GM12873 (cell line): Measurements from ENCODE around the gene ANAPC5.

Experiments
- TF ChIP-seq, protein P1 (sequence below): IDR thresholded peaks from 2 replicates; pipeline ENCODE4 v1.5.1; 2012; ENCODE audit warnings: low read depth, mild to moderate bottlenecking, moderate library complexity, low read length, control low read depth; ENCODE audit not compliant: insufficient read depth; ENCODE audit errors: missing control alignments

Gene ANAPC5

DNA sequence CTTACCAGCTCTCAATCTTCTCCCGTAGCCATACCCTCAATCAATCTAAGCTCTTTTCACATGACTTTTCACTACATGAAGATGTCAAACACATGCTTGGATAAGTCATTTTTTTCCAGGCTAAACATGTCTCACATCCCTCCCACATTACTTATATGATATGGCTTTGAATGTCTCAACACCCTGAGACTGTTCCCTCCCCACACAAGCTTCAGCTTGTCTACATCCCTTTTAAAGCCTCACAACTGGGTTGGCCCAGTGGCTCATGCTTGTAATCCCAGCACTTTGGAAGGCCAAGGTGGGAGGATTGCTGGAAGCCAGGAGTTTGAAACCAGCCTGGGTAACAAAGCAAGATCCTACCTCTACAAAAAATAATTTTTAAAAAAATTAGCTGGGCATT, 18.5 kb downstream of the ANAPC5 start:
- TF ChIP-seq, protein P1, sequence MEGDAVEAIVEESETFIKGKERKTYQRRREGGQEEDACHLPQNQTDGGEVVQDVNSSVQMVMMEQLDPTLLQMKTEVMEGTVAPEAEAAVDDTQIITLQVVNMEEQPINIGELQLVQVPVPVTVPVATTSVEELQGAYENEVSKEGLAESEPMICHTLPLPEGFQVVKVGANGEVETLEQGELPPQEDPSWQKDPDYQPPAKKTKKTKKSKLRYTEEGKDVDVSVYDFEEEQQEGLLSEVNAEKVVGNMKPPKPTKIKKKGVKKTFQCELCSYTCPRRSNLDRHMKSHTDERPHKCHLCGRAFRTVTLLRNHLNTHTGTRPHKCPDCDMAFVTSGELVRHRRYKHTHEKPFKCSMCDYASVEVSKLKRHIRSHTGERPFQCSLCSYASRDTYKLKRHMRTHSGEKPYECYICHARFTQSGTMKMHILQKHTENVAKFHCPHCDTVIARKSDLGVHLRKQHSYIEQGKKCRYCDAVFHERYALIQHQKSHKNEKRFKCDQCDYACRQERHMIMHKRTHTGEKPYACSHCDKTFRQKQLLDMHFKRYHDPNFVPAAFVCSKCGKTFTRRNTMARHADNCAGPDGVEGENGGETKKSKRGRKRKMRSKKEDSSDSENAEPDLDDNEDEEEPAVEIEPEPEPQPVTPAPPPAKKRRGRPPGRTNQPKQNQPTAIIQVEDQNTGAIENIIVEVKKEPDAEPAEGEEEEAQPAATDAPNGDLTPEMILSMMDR, result no peak

GRCh38 chr12:121331248-121331647, 21.0 kb downstream of the ANAPC5 start:
- TF ChIP-seq, protein P1, result no peak

DNA sequence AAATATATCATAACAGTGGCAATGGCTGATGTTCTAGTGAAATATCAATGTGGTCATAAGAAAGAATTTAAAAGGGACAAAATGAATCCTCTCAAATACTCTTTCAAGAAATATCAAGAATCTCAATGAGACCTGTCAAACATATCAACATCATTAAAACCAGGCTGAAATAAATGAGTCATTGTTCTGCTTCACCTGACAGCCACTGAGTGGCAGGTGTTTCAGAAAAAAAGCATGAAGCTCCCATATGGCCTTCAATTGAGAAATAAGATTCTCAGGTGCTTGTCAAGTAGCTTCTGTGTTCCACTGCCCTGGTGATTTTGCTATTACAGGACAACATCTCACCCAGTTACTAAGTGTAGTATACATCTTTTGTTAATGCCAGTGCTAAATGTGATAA, 21.5 kb downstream of the ANAPC5 start:
- TF ChIP-seq, protein P1, result no peak

DNA sequence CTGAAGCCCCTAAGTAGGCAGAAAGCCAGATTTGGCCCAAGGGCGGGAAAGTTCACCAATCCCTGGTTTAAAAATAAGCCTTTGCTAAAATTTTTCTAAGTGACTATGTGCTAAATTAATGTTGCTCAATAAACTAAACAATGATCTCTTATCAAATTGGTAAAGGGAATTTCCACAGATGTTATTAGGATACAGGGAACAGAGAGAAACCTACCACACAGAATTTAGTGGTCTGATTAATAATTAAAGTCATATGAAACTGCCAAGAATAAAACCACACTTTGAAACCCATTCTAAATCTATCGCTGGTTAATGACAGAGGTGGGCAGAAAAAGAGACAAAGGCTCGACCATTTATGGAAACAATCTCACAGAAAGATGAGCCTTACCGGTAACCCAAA, 22.0 kb downstream of the ANAPC5 start:
- TF ChIP-seq, protein P1, result no peak

DNA sequence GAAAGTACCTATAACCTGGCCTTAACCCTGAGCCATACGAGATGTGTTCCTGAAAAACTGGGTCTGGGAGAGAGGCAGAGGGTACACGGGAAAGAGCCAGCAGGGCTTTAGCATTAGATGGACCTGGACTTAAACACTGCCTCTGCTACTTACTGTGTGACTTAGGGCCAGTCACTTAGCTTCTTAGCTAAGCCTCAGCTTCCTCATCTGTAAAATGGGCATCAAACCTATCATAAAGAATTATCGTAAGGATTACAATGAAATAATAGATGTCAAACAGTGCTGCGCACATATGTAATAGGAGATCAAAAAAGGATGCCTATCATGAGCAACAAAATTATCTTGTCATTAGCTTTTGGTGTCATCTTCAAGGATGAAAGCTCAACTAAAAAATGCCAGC, 23.6 kb downstream of the ANAPC5 start:
- TF ChIP-seq, protein P1, result no peak

DNA sequence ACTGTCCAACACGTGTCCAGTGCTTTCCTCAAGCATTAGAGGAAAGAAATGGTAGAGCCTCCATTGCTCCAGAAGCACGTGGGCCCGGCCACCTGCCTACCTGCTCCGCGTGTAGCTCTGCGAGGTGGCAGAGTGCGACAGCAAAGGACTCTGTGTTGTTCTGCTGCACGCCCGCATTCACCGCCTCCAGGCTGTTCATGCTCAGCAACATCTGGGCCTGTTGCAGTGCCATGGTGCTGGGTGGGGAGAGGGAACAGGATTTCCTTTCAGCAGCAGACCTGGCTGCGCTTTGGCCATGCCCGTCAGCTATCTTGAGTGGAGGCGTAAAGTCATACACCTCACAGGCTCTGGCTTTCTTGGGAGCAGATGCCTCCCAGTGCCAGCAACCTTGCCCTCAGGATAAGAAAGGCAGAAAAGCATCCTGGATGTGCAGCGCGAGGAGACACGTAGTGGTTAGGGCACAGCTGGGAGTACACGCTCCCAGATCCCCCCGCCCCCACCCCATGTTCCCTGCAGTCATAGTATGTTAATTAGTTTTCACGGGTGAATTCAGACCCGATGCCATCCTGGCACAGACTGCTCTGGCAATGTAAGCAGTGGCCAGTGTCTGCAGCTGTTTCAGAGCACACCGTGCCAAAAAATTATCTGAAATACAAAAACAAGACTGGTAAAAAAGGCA, 25.1 kb downstream of the ANAPC5 start:
- TF ChIP-seq, protein P1, result no peak

DNA sequence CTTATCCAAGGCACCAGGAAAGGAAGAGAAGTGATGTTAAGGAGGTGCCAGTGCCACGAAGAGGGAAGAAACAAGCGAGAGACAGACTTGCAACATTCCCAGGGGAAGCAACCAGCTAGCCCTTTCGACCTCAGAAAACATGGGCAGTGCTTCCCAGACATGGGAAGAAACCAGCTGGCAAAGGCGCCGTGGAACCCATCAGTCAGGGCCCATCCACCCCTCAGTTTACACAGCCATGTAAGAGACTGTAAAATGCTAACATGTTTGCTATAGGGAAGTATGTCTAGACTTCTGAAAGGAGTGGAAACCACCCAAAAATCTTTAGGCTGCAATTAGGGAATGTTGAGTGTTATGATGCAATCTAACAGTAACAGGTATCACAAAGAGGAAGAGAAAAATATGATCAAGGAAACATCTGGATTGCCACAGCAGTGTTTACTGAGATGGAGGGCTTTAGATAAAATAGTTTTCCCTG, 26.3 kb downstream of the ANAPC5 start:
- TF ChIP-seq, protein P1, result no peak
